MM.1S (cell line): ENCODE results near the gene PLCB4.

ENCODE experiments used
- DNase-seq: peaks from one replicate; pipeline ENCODE4 v3.0.0-alpha.2; 2015
- H2AFZ ChIP-seq: fragments of 300-600 bp; sonication (generic); 2 replicates; pipeline ENCODE4 v1.6.0; 2016; ENCODE audit warnings: antibody characterized with exemption, low read length
- H3F3A ChIP-seq: fragments of 300-600 bp; sonication (generic); 2 replicates; pipeline ENCODE4 v1.6.1; 2016; ENCODE audit warnings: mild to moderate bottlenecking, antibody characterized with exemption, low read length, moderate library complexity, mixed read lengths; ENCODE audit not compliant: insufficient read depth
- H3K27ac ChIP-seq: fragments of 300-600 bp; sonication (generic); 2 replicates; pipeline ENCODE4 v1.5.1; 2016; ENCODE audit warnings: mild to moderate bottlenecking, low read length
- H3K27me3 ChIP-seq: fragments of 300-600 bp; sonication (generic); replicated peaks from 2 replicates; pipeline ENCODE4 v1.6.0; 2016; ENCODE audit warnings: low read length; ENCODE audit not compliant: insufficient read depth
- H3K36me3 ChIP-seq: fragments of 300-600 bp; sonication (generic); replicated peaks from 2 replicates; pipeline ENCODE4 v1.6.1; 2016; ENCODE audit warnings: mild to moderate bottlenecking, low read length, mixed read lengths; ENCODE audit not compliant: insufficient read depth
- H3K4me1 ChIP-seq: fragments of 300-600 bp; sonication (generic); 2 replicates; pipeline ENCODE4 v1.6.1; 2016; ENCODE audit warnings: low read length, mixed read lengths
- H3K4me2 ChIP-seq: fragments of 300-600 bp; sonication (generic); 2 replicates; pipeline ENCODE4 v1.6.0; 2016; ENCODE audit warnings: low read depth, low read length
- H3K4me3 ChIP-seq: fragments of 300-600 bp; sonication (generic); 2 replicates; pipeline ENCODE4 v1.5.1; 2016; ENCODE audit warnings: low read length, mixed read lengths
- H3K79me2 ChIP-seq: fragments of 300-600 bp; sonication (generic); 2 replicates; pipeline ENCODE4 v1.6.1; 2016; ENCODE audit warnings: mixed run types, low read length, mixed read lengths
- H3K9ac ChIP-seq: fragments of 300-600 bp; sonication (generic); 2 replicates; pipeline ENCODE4 v1.6.1; 2016; ENCODE audit warnings: low read length, mixed read lengths
- H3K9me2 ChIP-seq: fragments of 300-600 bp; sonication (generic); replicated peaks from 2 replicates; pipeline ENCODE4 v1.6.1; 2016; ENCODE audit warnings: mild to moderate bottlenecking, low read length, mixed read lengths; ENCODE audit not compliant: insufficient read depth
- H3K9me3 ChIP-seq: fragments of 300-600 bp; sonication (generic); replicated peaks from 2 replicates; pipeline ENCODE4 v1.6.1; 2016; ENCODE audit warnings: mild to moderate bottlenecking, low read length, mixed read lengths; ENCODE audit not compliant: insufficient read depth
- H4K20me1 ChIP-seq: fragments of 300-600 bp; sonication (generic); 2 replicates; pipeline ENCODE4 v1.6.1; 2016; ENCODE audit warnings: mild to moderate bottlenecking, low read length, moderate library complexity, mixed read lengths; ENCODE audit not compliant: insufficient read depth
- CTCF ChIP-seq: fragments of 300-600 bp; sonication (generic); IDR thresholded peaks from 2 replicates; pipeline ENCODE4 v1.5.1; 2016; ENCODE audit warnings: antibody characterized with exemption, low read length, mixed read lengths
- EZH2 ChIP-seq: fragments of 300-600 bp; sonication (generic); optimal IDR thresholded peaks from 2 replicates; pipeline ENCODE3; 2017; ENCODE audit warnings: low read depth, mild to moderate bottlenecking, antibody characterized with exemption, low read length, mixed read lengths
- EZH2phosphoT487 ChIP-seq: fragments of 300-600 bp; sonication (generic); IDR thresholded peaks from 2 replicates; pipeline ENCODE4 v1.6.1; 2018; ENCODE audit warnings: antibody characterized with exemption, low read length

The PLCB4 gene

GRCh38 chr20:9141921-9142320 is 73.0 kb downstream of the PLCB4 start:
- H3K4me2 ChIP-seq, result no peak overlapping the region
- H3K27ac ChIP-seq, result no peak overlapping the region
- H4K20me1 ChIP-seq, result no peaks in the 10 kb centered on the region
- no peaks in the 10 kb centered on the region for H3K9me2 ChIP-seq
- no peak overlapping the region for H2AFZ ChIP-seq
- DNase-seq, result no peak
- TF ChIP-seq CTCF (no peak), EZH2phosphoT487 (no peak)
- no peak overlapping the region for H3K9ac ChIP-seq
- no peaks in the 10 kb centered on the region for H3K79me2 ChIP-seq
- no peaks in the 10 kb centered on the region for H3K9me3 ChIP-seq
- H3K4me1 ChIP-seq, result no peaks in the 10 kb centered on the region
- H3K27me3 ChIP-seq, result no peaks in the 10 kb centered on the region
- H3K4me3 ChIP-seq, result no peak overlapping the region
- H3K36me3 ChIP-seq, result no peaks in the 10 kb centered on the region
- no peaks in the 10 kb centered on the region for H3F3A ChIP-seq

GRCh38 chr20:9142809-9143208 is 73.9 kb downstream of the PLCB4 start:
- DNase-seq, result no peak
- TF ChIP-seq EZH2phosphoT487 (no peak), EZH2 (no peak), CTCF (no peak)
- no peak overlapping the region for H3K9ac ChIP-seq
- H2AFZ ChIP-seq, result no peak overlapping the region
- no peaks in the 10 kb centered on the region for H3K9me2 ChIP-seq
- no peaks in the 10 kb centered on the region for H3K27me3 ChIP-seq
- no peaks in the 10 kb centered on the region for H4K20me1 ChIP-seq
- H3F3A ChIP-seq, result no peaks in the 10 kb centered on the region
- no peak overlapping the region for H3K27ac ChIP-seq
- no peak overlapping the region for H3K4me2 ChIP-seq
- H3K4me3 ChIP-seq, result no peak overlapping the region
- no peaks in the 10 kb centered on the region for H3K4me1 ChIP-seq
- no peaks in the 10 kb centered on the region for H3K9me3 ChIP-seq
- H3K36me3 ChIP-seq, result no peaks in the 10 kb centered on the region
- H3K79me2 ChIP-seq, result no peaks in the 10 kb centered on the region

GRCh38 chr20:9143926-9144325 is 75.0 kb downstream of the PLCB4 start:
- Histone ChIP-seq H3K9me2 (no peaks in the 10 kb centered on the region), H3K27ac (no peak overlapping the region), H3K9ac (no peak overlapping the region), H2AFZ (no peak overlapping the region), H3K4me3 (no peak overlapping the region), H3K79me2 (no peaks in the 10 kb centered on the region), H3F3A (no peaks in the 10 kb centered on the region), H3K9me3 (no peaks in the 10 kb centered on the region), H3K4me2 (no peak overlapping the region), H3K27me3 (no peaks in the 10 kb centered on the region), H4K20me1 (no peaks in the 10 kb centered on the region), H3K36me3 (no peaks in the 10 kb centered on the region), H3K4me1 (no peaks in the 10 kb centered on the region)
- no peak for DNase-seq
- TF ChIP-seq EZH2phosphoT487, result no peak
- TF ChIP-seq CTCF, result no peak
- no peak for TF ChIP-seq EZH2

- Histone ChIP-seq H3K27me3 (no peaks in the 10 kb centered on the region), H3K9me2 (no peaks in the 10 kb centered on the region), H3K36me3 (no peaks in the 10 kb centered on the region), H3K79me2 (no peaks in the 10 kb centered on the region), H3F3A (no peaks in the 10 kb centered on the region), H4K20me1 (no peaks in the 10 kb centered on the region), H3K4me2 (no peak overlapping the region), H3K9me3 (no peaks in the 10 kb centered on the region), H3K4me3 (no peak overlapping the region), H3K4me1 (no peaks in the 10 kb centered on the region), H2AFZ (no peak overlapping the region), H3K27ac (no peak overlapping the region), H3K9ac (no peak overlapping the region)
- TF ChIP-seq EZH2phosphoT487 (no peak), CTCF (no peak), EZH2 (no peak)
- no peak for DNase-seq
These were observed 75.8 kb downstream of the PLCB4 start for GRCh38 chr20:9144643-9145042.
